ENCODE data around the gene DGKH.

- no peak for TF ChIP-seq CTCF (IDR thresholded peaks at IDR 0.05)
- no peak for TF ChIP-seq POLR2A (IDR thresholded peaks at IDR 0.05)
Observed at GRCh38 chr13:42028113-42028799, 20.2 kb upstream of the DGKH start.

Measured in body of pancreas (tissue), 4 donors.